Fibroblast of mammary gland (primary cell): ENCODE measurements around the gene CDAN1.

Experiments used
- DNase-seq: peaks from one replicate; pipeline ENCODE4 v3.0.0-alpha.2; 2010; ENCODE audit warnings: low read depth
- H3K4me3 ChIP-seq: 2 replicates; pipeline ENCODE4 v1.5.1; 2011; ENCODE audit warnings: low read depth, mild to moderate bottlenecking, low read length, moderate library complexity; ENCODE audit not compliant: control insufficient read depth
- CTCF ChIP-seq: conservative IDR thresholded peaks from 2 replicates; pipeline ENCODE4 v1.5.1; 2011; ENCODE audit warnings: low read depth, low read length, inconsistent platforms; ENCODE audit not compliant: control insufficient read depth, insufficient read depth

Gene CDAN1

GRCh38 chr15:42724276-42724675, 12.7 kb downstream of the CDAN1 start:
- no peak for DNase-seq
- H3K4me3 ChIP-seq, result no peak overlapping the region
- no peak for TF ChIP-seq CTCF

- peak; percentile 11 for TF ChIP-seq CTCF
- DNase-seq, result peak; percentile 16
- no peak overlapping the region for H3K4me3 ChIP-seq
These were observed 13.9 kb downstream of the CDAN1 start for GRCh38 chr15:42723068-42723467.

- TF ChIP-seq CTCF, result no peak
- H3K4me3 ChIP-seq, result no peak overlapping the region
- DNase-seq, result no peak
These were observed 15.0 kb downstream of the CDAN1 start for GRCh38 chr15:42721916-42722315.

- TF ChIP-seq CTCF, result no peak
- no peak for DNase-seq
- no peak overlapping the region for H3K4me3 ChIP-seq
These were observed 15.9 kb downstream of the CDAN1 start for GRCh38 chr15:42721016-42721415.

GRCh38 chr15:42720071-42720470, 16.9 kb downstream of the CDAN1 start:
- no peak for DNase-seq
- no peak overlapping the region for H3K4me3 ChIP-seq
- TF ChIP-seq CTCF, result no peak

- TF ChIP-seq CTCF, result no peak
- DNase-seq, result peak; percentile 15
- H3K4me3 ChIP-seq, result no peak overlapping the region
These were observed 17.9 kb downstream of the CDAN1 start for GRCh38 chr15:42719043-42719442.

- peak; percentile 22 for DNase-seq
- no peak for TF ChIP-seq CTCF
- no peak overlapping the region for H3K4me3 ChIP-seq
These were observed 20.3 kb downstream of the CDAN1 start for GRCh38 chr15:42716626-42717025.
